ENCODE data around the gene EEFSEC. TPM values are rescaled to one million over a fixed set of nuclear protein-coding genes. Genes with fewer than 3 reads are reported as not detected.

EEFSEC gene
- total and polyA plus RNA-seq, 2 of the 8 experiments (the other 6 are each of a cell fraction or from before 2014, with no cell fraction given), result 13.1 to 19.8 TPM

GRCh38 chr3:128326051-128326823 lies 173.0 kb downstream of the EEFSEC start (continued):
- TF ChIP-seq TAF7 (optimal IDR thresholded peaks at IDR 0.05; ENCODE audit: borderline replicate concordance, low read depth, low read length) (no peak), EP300 (IDR thresholded peaks at IDR 0.05; ENCODE audit: borderline replicate concordance in 1 of 2, low read depth in 2 of 2, low read length in 2 of 2) (no peak)
